Ovary (tissue), 9 donors: Measurements from ENCODE around the gene DIS3L2. TPM values are rescaled to one million over a fixed set of nuclear protein-coding genes. Genes with fewer than 3 reads are reported as not detected.

Experiments
- DNase-seq, 5 donors: peaks; one replicate each; pipeline ENCODE4 v3.0.0-alpha.2; 2019 to 2020
- H3K27ac ChIP-seq, 2 donors: fragments of 200-600 bp; one replicate each; pipeline versions ENCODE4 v1.5.1 to v1.8.0; 2019 to 2022
- H3K27me3 ChIP-seq: fragments of 200-600 bp; one replicate; pipeline ENCODE4 v1.8.0; 2022
- H3K36me3 ChIP-seq: fragments of 200-600 bp; sonication (generic); one replicate; pipeline ENCODE4 v1.5.1; 2019
- H3K4me1 ChIP-seq: one replicate; pipeline ENCODE4 v1.8.1; 2013; ENCODE audit warnings: mild to moderate bottlenecking, moderate library complexity; ENCODE audit not compliant: insufficient read depth
- H3K4me3 ChIP-seq: fragments of 200-600 bp; sonication (generic); one replicate; pipeline ENCODE4 v1.5.1; 2017
- H3K9me3 ChIP-seq, 2 donors: fragments of 200-600 bp in 1 of 2; sonication (generic) in 1 of 2; one replicate each; pipeline versions ENCODE4 v1.5.1 to v1.8.1; 2013 to 2019; ENCODE audit warnings: mild to moderate bottlenecking in 1 of 2, moderate library complexity in 1 of 2
- CTCF ChIP-seq, 3 donors: fragments of 450-650 bp in 2 of 3; fragments of 200-600 bp in 1 of 3; IDR thresholded peaks; one replicate each; pipeline versions ENCODE4 v1.5.1 to v1.8.0; 2016 to 2022; ENCODE audit warnings: antibody characterized with exemption in 3 of 3, mild to moderate bottlenecking in 1 of 3
- EP300 ChIP-seq: sonication (generic); formaldehyde crosslinking; IDR thresholded peaks from one replicate; pipeline ENCODE4 v1.6.1; 2017; ENCODE audit warnings: antibody characterized with exemption
- POLR2A ChIP-seq: fragments of 450-650 bp; IDR thresholded peaks from one replicate; pipeline ENCODE4 v1.6.1; 2017; ENCODE audit warnings: antibody characterized with exemption, mild to moderate bottlenecking, moderate library complexity
- WGBS, 3 donors: extraction: QIAGEN DNeasy Blood & Tissue Kit in 1 of 3; methylation state at CpG; one replicate each; pipeline versions ENCODE4 v1.1.5 to v1.1.7; 2013 to 2017; 5-methylcytosine and 5-hydroxymethylcytosine counted together
- intact Hi-C, 4 donors: fragments of 100-400 bp; cut with DNase I; formaldehyde crosslinking; loops; one replicate each; pipeline versions ENCODE4 v1.11.0 to v1.15.1; 2022 to 2023
- polyA plus RNA-seq, 2 donors: library from polyadenylated mRNA; stranded (reverse); fragments of 200-250 nt in 1 of 2; fragments of 350-450 nt in 1 of 2; fragmentation: Illumina TruSeq in 1 of 2; extraction: RNeasy Lipid Tissue Mini Kit (QIAGEN cat#74804) in 1 of 2; gene quantifications; one replicate each; pipeline ENCODE4 v1.2.3, GENCODE V29; 2013 to 2014
- total RNA-seq, 7 donors: library from RNA; depleted of rRNA in 2 of 7; stranded (reverse); fragments of >200 nt in 2 of 7; fragmentation: NEBNext Ultra II Directional in 3 of 7; extraction: Animal tissue kit (Norgen Biotek cat#: 25700) in 3 of 7; gene quantifications; one replicate each; pipeline versions ENCODE4 v1.1.0 to v1.2.4, GENCODE V29; 2016 to 2023
- donor health status: DM: no; HTN: no; CAD: no; lungs with moderate emphysema.
- donor health status: DM: no; HTN: no; CAD: no.
- donor health status: Bipolar disorder and iron deficiency.
- donor health status: DM: yes; HTN: yes; CAD: no.
- donor health status: DM: no; HTN: no; CAD: no.
- donor health status: DM: yes; HTN: yes; CAD: no.

DIS3L2 gene
- total and polyA plus RNA-seq, 9 donors = 18.2 to 52.0 (median 32.8) TPM

- Histone ChIP-seq H3K4me1 (no peaks in the 10 kb centered on the region), H3K4me3 (no peak overlapping the region), H3K9me3 (no peaks in the 10 kb centered on the region), H3K36me3 (no peaks in the 10 kb centered on the region), H3K27me3 (no peaks in the 10 kb centered on the region), H3K27ac (no peak overlapping the region)
- 95 to 97% (median 96%) methylated on average over 7 of the region's 7 CpGs for WGBS, 3 donors
- no peak for TF ChIP-seq POLR2A
- TF ChIP-seq EP300 = no peak
- TF ChIP-seq CTCF (IDR thresholded peaks at IDR 0.05) = no peak
- DNase-seq = no peak
- intact Hi-C loops = no loop called here
Measured at GRCh38 chr2:231937057-231937456, 24.5 kb upstream of the DIS3L2 start.

- H3K27ac ChIP-seq = no peak overlapping the region
- H3K36me3 ChIP-seq = no peaks in the 10 kb centered on the region
- no peaks in the 10 kb centered on the region for H3K27me3 ChIP-seq
- H3K9me3 ChIP-seq = no peaks in the 10 kb centered on the region
- no peak overlapping the region for H3K4me3 ChIP-seq
- no peak for TF ChIP-seq POLR2A
- 94 to 98% (median 96%) methylated on average over 4 of the region's 4 CpGs for WGBS, 3 donors
- intact Hi-C loops = no loop called here
- H3K4me1 ChIP-seq = no peaks in the 10 kb centered on the region
- no peak for DNase-seq
Measured at GRCh38 chr2:231939022-231939421, 22.5 kb upstream of the DIS3L2 start.

- no peak overlapping the region for H3K27ac ChIP-seq
- H3K4me3 ChIP-seq = no peak overlapping the region
- H3K9me3 ChIP-seq = no peaks in the 10 kb centered on the region
- DNase-seq = no peak
- WGBS, 3 donors = 72 to 74% (median 74%) methylated on average over 3 of the region's 3 CpGs
- no peaks in the 10 kb centered on the region for H3K36me3 ChIP-seq
- no peaks in the 10 kb centered on the region for H3K27me3 ChIP-seq
- no peaks in the 10 kb centered on the region for H3K4me1 ChIP-seq
- TF ChIP-seq POLR2A (no peak), EP300 (no peak), CTCF (IDR thresholded peaks at IDR 0.05) (no peak)
- intact Hi-C loops = no loop called here
Measured at GRCh38 chr2:231940795-231941194, 20.7 kb upstream of the DIS3L2 start.

GRCh38 chr2:231941673-231942072 is 19.8 kb upstream of the DIS3L2 start:
- Histone ChIP-seq H3K4me1 (no peaks in the 10 kb centered on the region), H3K36me3 (no peaks in the 10 kb centered on the region), H3K4me3 (no peak overlapping the region), H3K27ac (no peak overlapping the region), H3K27me3 (no peaks in the 10 kb centered on the region), H3K9me3 (no peaks in the 10 kb centered on the region)
- TF ChIP-seq CTCF (IDR thresholded peaks at IDR 0.05) (no peak), EP300 (no peak), POLR2A (no peak)
- WGBS, 3 donors = 85 to 88% (median 88%) methylated on average over 12 of the region's 12 CpGs
- intact Hi-C loops = no loop called here
- DNase-seq = no peak

- Histone ChIP-seq H3K36me3 (no peaks in the 10 kb centered on the region), H3K27ac (no peak overlapping the region), H3K4me3 (no peak overlapping the region), H3K4me1 (no peaks in the 10 kb centered on the region), H3K9me3 (no peaks in the 10 kb centered on the region), H3K27me3 (no peaks in the 10 kb centered on the region)
- WGBS, 3 donors = 79 to 90% (median 79%) methylated on average over 6 of the region's 6 CpGs
- intact Hi-C loops = no loop called here
- TF ChIP-seq EP300 (no peak), POLR2A (no peak), CTCF (IDR thresholded peaks at IDR 0.05) (no peak)
- DNase-seq = no peak
Measured at GRCh38 chr2:231942180-231942579, 19.3 kb upstream of the DIS3L2 start.
